Gastrocnemius medialis (tissue), 4 donors: ENCODE data around the gene CHCHD5.

Experiments
- CTCF ChIP-seq, 5 experiments: fragments of 450-650 bp in 3 of 5; fragments of 200-600 bp in 2 of 5; sonication (generic) in 2 of 5; IDR thresholded peaks in 4 of 5; conservative IDR thresholded peaks in 1 of 5; 1 replicate in 4 of 5; 2 replicates in 1 of 5; pipeline ENCODE4 v1.5.1; 2016 to 2019; ENCODE audit warnings: antibody characterized with exemption in 5 of 5, mild to moderate bottlenecking in 3 of 5, moderate library complexity in 3 of 5
- POLR2A ChIP-seq, 2 donors: fragments of 450-650 bp; IDR thresholded peaks; one replicate each; pipeline ENCODE4 v1.6.1; 2017; ENCODE audit warnings: antibody characterized with exemption in 2 of 2, mild to moderate bottlenecking in 2 of 2, moderate library complexity in 2 of 2

- no peak for TF ChIP-seq POLR2A (IDR thresholded peaks at IDR 0.05)
- TF ChIP-seq CTCF (IDR thresholded peaks at IDR 0.05 in 4 of 5, conservative IDR thresholded peaks at IDR 0.05 in 1 of 5): no peak
These were observed 49.3 kb downstream of the CHCHD5 start for GRCh38 chr2:112633708-112634107.
